Heart left ventricle (tissue), 13 donors: ENCODE measurements around the gene SRP68.
"Not testable (repeated sequence)": the region's sequence is repeated elsewhere in the genome, so short reads cannot be mapped to it uniquely, and the experiment has no call there.

Source experiments
- CTCF ChIP-seq, 12 donors: fragments of 200-600 bp; sonication (generic) in 4 of 12; IDR thresholded peaks; one replicate each; pipeline versions ENCODE4 v1.5.0 to v1.8.0; 2018 to 2022; ENCODE audit warnings: antibody characterized with exemption in 12 of 12, mild to moderate bottlenecking in 5 of 12
- POLR2A ChIP-seq, 2 donors: fragments of 450-650 bp; IDR thresholded peaks; one replicate each; pipeline ENCODE4 v1.6.1; 2017; ENCODE audit warnings: antibody characterized with exemption in 2 of 2, mild to moderate bottlenecking in 2 of 2, moderate library complexity in 2 of 2
- donor health status: ischemic (EF 13 %, LVEDD 7.1; RV severe dilation, severe dysfunction).
- donor health status: DM: no; HTN: yes; CAD: no.
- donor health status: DM: no; HTN: no; CAD: no.
- donor health status: ischemic (EF 25% LVEDD 6.9; RV normal size, moderate dysfunction).
- donor health status: ischemic (EF 25% LVEDD 5.7; RV mildly dilated, moderate dysfunction).
- donor health status: ischemic (EF 35%, LVEDD 5.7; RV mildly dilated, moderate dysfunction).
- donor health status: nonischemic (EF 11% LVEDD 7.7; RV severe dilation, severe dysfunction).
- donor health status: DM: yes; HTN: yes; CAD: no.
- donor health status: PGD.
- donor health status: ischemic (EF 29% LVEDD 5.4; RV normal size, mild dysfunction).
- donor health status: nonischemic (EF 23%, LVEDD 6.1; RV moderate dilation, normal function).

GRCh38 chr17:76078370-76078769 is 6.1 kb upstream of the SRP68 start:
- TF ChIP-seq CTCF, POLR2A (IDR thresholded peaks at IDR 0.05): not testable (repeated sequence)
